Measurements from ENCODE around the gene LARGE1. TPM values are rescaled to one million over a fixed set of nuclear protein-coding genes. Genes with fewer than 3 reads are reported as not detected.

LARGE1 gene
- total and polyA plus RNA-seq, 2 of the 13 experiments (the other 11 are each of a cell fraction or from before 2014, with no cell fraction given), result 8.4 to 11.0 TPM

- TF ChIP-seq USF2 (IDR thresholded peaks at IDR 0.05; ENCODE audit: low read depth, low read length), result no peak
- TF ChIP-seq USF2 (CRISPR knock-in tag; IDR thresholded peaks at IDR 0.05; ENCODE audit: borderline replicate concordance), result peak; percentile 80; the same call in 1 of the 2 replicates
- TF ChIP-seq, protein P1, sequence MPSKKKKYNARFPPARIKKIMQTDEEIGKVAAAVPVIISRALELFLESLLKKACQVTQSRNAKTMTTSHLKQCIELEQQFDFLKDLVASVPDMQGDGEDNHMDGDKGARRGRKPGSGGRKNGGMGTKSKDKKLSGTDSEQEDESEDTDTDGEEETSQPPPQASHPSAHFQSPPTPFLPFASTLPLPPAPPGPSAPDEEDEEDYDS (CRISPR knock-in tag; IDR thresholded peaks at IDR 0.05), result peak; percentile 83
- TF ChIP-seq, protein P2, sequence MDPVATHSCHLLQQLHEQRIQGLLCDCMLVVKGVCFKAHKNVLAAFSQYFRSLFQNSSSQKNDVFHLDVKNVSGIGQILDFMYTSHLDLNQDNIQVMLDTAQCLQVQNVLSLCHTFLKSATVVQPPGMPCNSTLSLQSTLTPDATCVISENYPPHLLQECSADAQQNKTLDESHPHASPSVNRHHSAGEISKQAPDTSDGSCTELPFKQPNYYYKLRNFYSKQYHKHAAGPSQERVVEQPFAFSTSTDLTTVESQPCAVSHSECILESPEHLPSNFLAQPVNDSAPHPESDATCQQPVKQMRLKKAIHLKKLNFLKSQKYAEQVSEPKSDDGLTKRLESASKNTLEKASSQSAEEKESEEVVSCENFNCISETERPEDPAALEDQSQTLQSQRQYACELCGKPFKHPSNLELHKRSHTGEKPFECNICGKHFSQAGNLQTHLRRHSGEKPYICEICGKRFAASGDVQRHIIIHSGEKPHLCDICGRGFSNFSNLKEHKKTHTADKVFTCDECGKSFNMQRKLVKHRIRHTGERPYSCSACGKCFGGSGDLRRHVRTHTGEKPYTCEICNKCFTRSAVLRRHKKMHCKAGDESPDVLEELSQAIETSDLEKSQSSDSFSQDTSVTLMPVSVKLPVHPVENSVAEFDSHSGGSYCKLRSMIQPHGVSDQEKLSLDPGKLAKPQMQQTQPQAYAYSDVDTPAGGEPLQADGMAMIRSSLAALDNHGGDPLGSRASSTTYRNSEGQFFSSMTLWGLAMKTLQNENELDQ (CRISPR knock-in tag; IDR thresholded peaks at IDR 0.05; ENCODE audit: borderline replicate concordance), result no peak
- no peak for TF ChIP-seq TCF12 (IDR thresholded peaks at IDR 0.05)
- TF ChIP-seq TCF12 (CRISPR knock-in tag; IDR thresholded peaks at IDR 0.05), result peak; percentile 90; the same call in 1 of the 2 replicates
- TF ChIP-seq EP300 (IDR thresholded peaks at IDR 0.05; ENCODE audit: low read depth in 2 of 2, low read length in 2 of 2), result peak; percentile 97 to 99
- TF ChIP-seq EP300 (CRISPR knock-in tag; IDR thresholded peaks at IDR 0.05; ENCODE audit: borderline replicate concordance), result peak; percentile 99
- 0 out of 2 replicates have a peak, but pooled peaks have one; percentile 51 for TF ChIP-seq ZNF547 (CRISPR knock-in tag; IDR thresholded peaks at IDR 0.05)
- peak; percentile 46 for TF ChIP-seq THAP11 (CRISPR knock-in tag; IDR thresholded peaks at IDR 0.05)
- TF ChIP-seq, protein P3, sequence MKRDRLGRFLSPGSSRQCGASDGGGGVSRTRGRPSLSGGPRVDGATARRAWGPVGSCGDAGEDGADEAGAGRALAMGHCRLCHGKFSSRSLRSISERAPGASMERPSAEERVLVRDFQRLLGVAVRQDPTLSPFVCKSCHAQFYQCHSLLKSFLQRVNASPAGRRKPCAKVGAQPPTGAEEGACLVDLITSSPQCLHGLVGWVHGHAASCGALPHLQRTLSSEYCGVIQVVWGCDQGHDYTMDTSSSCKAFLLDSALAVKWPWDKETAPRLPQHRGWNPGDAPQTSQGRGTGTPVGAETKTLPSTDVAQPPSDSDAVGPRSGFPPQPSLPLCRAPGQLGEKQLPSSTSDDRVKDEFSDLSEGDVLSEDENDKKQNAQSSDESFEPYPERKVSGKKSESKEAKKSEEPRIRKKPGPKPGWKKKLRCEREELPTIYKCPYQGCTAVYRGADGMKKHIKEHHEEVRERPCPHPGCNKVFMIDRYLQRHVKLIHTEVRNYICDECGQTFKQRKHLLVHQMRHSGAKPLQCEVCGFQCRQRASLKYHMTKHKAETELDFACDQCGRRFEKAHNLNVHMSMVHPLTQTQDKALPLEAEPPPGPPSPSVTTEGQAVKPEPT (CRISPR knock-in tag; IDR thresholded peaks at IDR 0.05; ENCODE audit: low read depth), result peak; percentile 80; the same call in 1 of the 2 replicates
- peak; percentile 38; the same call in 1 of the 2 replicates for TF ChIP-seq POLR2AphosphoS5 (IDR thresholded peaks at IDR 0.05; ENCODE audit: low read depth, low read length)
- TF ChIP-seq, protein P4, sequence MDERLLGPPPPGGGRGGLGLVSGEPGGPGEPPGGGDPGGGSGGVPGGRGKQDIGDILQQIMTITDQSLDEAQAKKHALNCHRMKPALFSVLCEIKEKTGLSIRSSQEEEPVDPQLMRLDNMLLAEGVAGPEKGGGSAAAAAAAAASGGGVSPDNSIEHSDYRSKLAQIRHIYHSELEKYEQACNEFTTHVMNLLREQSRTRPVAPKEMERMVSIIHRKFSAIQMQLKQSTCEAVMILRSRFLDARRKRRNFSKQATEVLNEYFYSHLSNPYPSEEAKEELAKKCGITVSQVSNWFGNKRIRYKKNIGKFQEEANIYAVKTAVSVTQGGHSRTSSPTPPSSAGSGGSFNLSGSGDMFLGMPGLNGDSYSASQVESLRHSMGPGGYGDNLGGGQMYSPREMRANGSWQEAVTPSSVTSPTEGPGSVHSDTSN (CRISPR knock-in tag; IDR thresholded peaks at IDR 0.05), result peak; percentile 65
- no peak for TF ChIP-seq ATM (IDR thresholded peaks at IDR 0.05; ENCODE audit: borderline replicate concordance)
- TF ChIP-seq DPF2 (CRISPR knock-in tag; IDR thresholded peaks at IDR 0.05; ENCODE audit: borderline replicate concordance, low read depth), result peak; percentile 88
- TF ChIP-seq ZBTB46 (CRISPR knock-in tag; IDR thresholded peaks at IDR 0.05; ENCODE audit: borderline replicate concordance), result no peak
- peak; percentile 9; the same call in 1 of the 2 replicates for TF ChIP-seq ARNT2 (CRISPR knock-in tag; IDR thresholded peaks at IDR 0.05; ENCODE audit: low read depth)
These were observed 380.1 kb downstream of the LARGE1 start (continued) for GRCh38 chr22:33539902-33540751.
